Hematopoietic multipotent progenitor cell (in vitro differentiated cells): Measurements from ENCODE around the gene TMX3. TPM values are rescaled to one million over a fixed set of nuclear protein-coding genes. Genes with fewer than 3 reads are reported as not detected.

Experiments
- DNase-seq, 3 donors: peaks; one replicate each; pipeline ENCODE4 v3.0.0-alpha.2; 2011 to 2015; ENCODE audit warnings: low read depth in 2 of 3, low spot score in 2 of 3
- total RNA-seq: library from RNA; depleted of rRNA; stranded (reverse); fragments of >200 nt; gene quantifications from one replicate; pipeline ENCODE4 v1.2.3, GENCODE V29; 2012

TMX3 gene
- total RNA-seq, 1 donor = 18.3 TPM

- DNase-seq = no peak
Measured at GRCh38 chr18:68713796-68714195, 1.1 kb downstream of the TMX3 start.

GRCh38 chr18:68713131-68713530 lies 1.8 kb downstream of the TMX3 start:
- DNase-seq = no peak

- no peak for DNase-seq
Measured at GRCh38 chr18:68707646-68708045, 7.3 kb downstream of the TMX3 start.

GRCh38 chr18:68705119-68705518 lies 9.8 kb downstream of the TMX3 start:
- DNase-seq = no peak

- DNase-seq = no peak
Measured at GRCh38 chr18:68703326-68703725, 11.6 kb downstream of the TMX3 start.

- no peak for DNase-seq
Measured at GRCh38 chr18:68701353-68701752, 13.6 kb downstream of the TMX3 start.

- no peak for DNase-seq
Measured at GRCh38 chr18:68699043-68699442, 15.9 kb downstream of the TMX3 start.

GRCh38 chr18:68696937-68697336 lies 18.0 kb downstream of the TMX3 start:
- no peak for DNase-seq

- no peak for DNase-seq
Measured at GRCh38 chr18:68694316-68694715, 20.6 kb downstream of the TMX3 start.

GRCh38 chr18:68693091-68693815 lies 21.7 kb downstream of the TMX3 start:
- DNase-seq = no peak

- DNase-seq = no peak
Measured at GRCh38 chr18:68679528-68679927, 35.4 kb downstream of the TMX3 start.

- no peak for DNase-seq
Measured at GRCh38 chr18:68676913-68677312, 38.0 kb downstream of the TMX3 start.

- DNase-seq = no peak
Measured at GRCh38 chr18:68667121-68667520, 47.8 kb downstream of the TMX3 start.

GRCh38 chr18:68666381-68666780 lies 48.5 kb downstream of the TMX3 start:
- no peak for DNase-seq

GRCh38 chr18:68665628-68666027 lies 49.3 kb downstream of the TMX3 start:
- DNase-seq = peak in 1 of 3 donors; percentile 10

GRCh38 chr18:68662754-68663153 lies 52.2 kb downstream of the TMX3 start:
- DNase-seq = peak in 1 of 3 donors; percentile 11

GRCh38 chr18:68660354-68661183 lies 54.3 kb downstream of the TMX3 start:
- DNase-seq = peak; percentile 3 to 57 (median 15)

- DNase-seq = no peak
Measured at GRCh38 chr18:68648191-68648590, 66.7 kb downstream of the TMX3 start.

- no peak for DNase-seq
Measured at GRCh38 chr18:68642003-68642402, 72.9 kb downstream of the TMX3 start.

- DNase-seq = no peak
Measured at GRCh38 chr18:68640861-68641260, 74.0 kb downstream of the TMX3 start.

- no peak for DNase-seq
Measured at GRCh38 chr18:68638613-68639012, 76.3 kb downstream of the TMX3 start.

- no peak for DNase-seq
Measured at GRCh38 chr18:68627812-68628211, 87.1 kb downstream of the TMX3 start.
